Measurements from ENCODE around the gene AUTS2. TPM values are rescaled to one million over a fixed set of nuclear protein-coding genes. Genes with fewer than 3 reads are reported as not detected.

The AUTS2 gene
- total RNA-seq (2021) (42.1 and 44.3 TPM in 2 replicates), Bru-seq, nascent RNA (percentile 73 among the genes with signal in this experiment), BruChase-seq, experiment 1, labeled RNA remaining after a 2-hour chase (percentile 79 among the genes with signal in this experiment), BruChase-seq, experiment 2, labeled RNA remaining after a 6-hour chase (percentile 79 among the genes with signal in this experiment)
- long read RNA-seq, partial matches to known transcripts = 5 of 19 reads
- long read RNA-seq, other reads (novel, unspliced or antisense) = 12 of 19 reads

- intact Hi-C loops (cut with micrococcal nuclease; ENCODE audit: unreplicated experiment) = loop anchor here (5.0 kb wide), 1 partner anchor 239 kb away; no protein-coding TSS in a partner anchor
- H3K4me3 ChIP-seq (ENCODE audit: low read depth, low read length, poor library complexity, severe bottlenecking) = peak within 1 kb of the TSS; percentile 81
- no peaks in the 10 kb centered on the region for H3K27me3 ChIP-seq (replicated peaks; ENCODE audit: insufficient read depth, low read depth, low read length, poor library complexity)
- H3K36me3 ChIP-seq (ENCODE audit: insufficient read depth, low read length, poor library complexity, severe bottlenecking) = no peaks in the 10 kb centered on the region
- H3K27ac ChIP-seq (ENCODE audit: low read depth, low read length, poor library complexity, severe bottlenecking) = peak within 1 kb of the TSS; percentile 66
- DNase-seq (ENCODE audit: low spot score) = peak; percentile 97
- no peak for TF ChIP-seq CTCF (conservative IDR thresholded peaks at IDR 0.05; ENCODE audit: low read depth, low read length)
- TF ChIP-seq EZH2 (IDR thresholded peaks at IDR 0.05; ENCODE audit: borderline replicate concordance, low read depth, low read length, poor library complexity, severe bottlenecking) = no peak
- ChIA-PET CTCF (no interaction called here), POLR2A (ENCODE audit: low non-redundant PET) (interaction anchor here (0.6 kb wide), 1 partner anchor 227 kb away, joined by 4 read pairs; no protein-coding TSS in a partner anchor)
- H3K9me3 ChIP-seq (ENCODE audit: low read depth, low read length, poor library complexity, severe bottlenecking) = no peaks in the 10 kb centered on the region
- H3K4me1 ChIP-seq (ENCODE audit: insufficient read depth, low read length, poor library complexity, severe bottlenecking) = peaks cover 10% of the 10 kb centered on the region
- BruUV-seq (replicated peaks) = no TSS peak
Measured at GRCh38 chr7:69598081-69598486, at the start of gene AUTS2. Gene AUTS2, plus strand, starts transcription at chr7:69598475. Its CDS starts 1,179 bp downstream, at chr7:69599654.

GRCh38 chr7:69550991-69551390 lies 47.3 kb upstream of the AUTS2 start:
- H3K27ac ChIP-seq (ENCODE audit: low read depth, low read length, poor library complexity, severe bottlenecking) = no peak overlapping the region
- H3K9me3 ChIP-seq (ENCODE audit: low read depth, low read length, poor library complexity, severe bottlenecking) = no peaks in the 10 kb centered on the region
- no peaks in the 10 kb centered on the region for H3K4me1 ChIP-seq (ENCODE audit: insufficient read depth, low read length, poor library complexity, severe bottlenecking)
- no peak for DNase-seq (ENCODE audit: low spot score)
- no TSS peak for BruUV-seq (replicated peaks)
- H3K27me3 ChIP-seq (replicated peaks; ENCODE audit: insufficient read depth, low read depth, low read length, poor library complexity) = no peaks in the 10 kb centered on the region
- ChIA-PET POLR2A (ENCODE audit: low non-redundant PET) (interaction anchor here (0.6 kb wide), 1 partner anchor 330 kb away, joined by 3 read pairs; no protein-coding TSS in a partner anchor), CTCF (no interaction called here)
- no peak overlapping the region for H3K4me3 ChIP-seq (ENCODE audit: low read depth, low read length, poor library complexity, severe bottlenecking)
- intact Hi-C loops (cut with micrococcal nuclease; ENCODE audit: unreplicated experiment) = no loop called here
- no peaks in the 10 kb centered on the region for H3K36me3 ChIP-seq (ENCODE audit: insufficient read depth, low read length, poor library complexity, severe bottlenecking)
- no peak for TF ChIP-seq EZH2 (IDR thresholded peaks at IDR 0.05; ENCODE audit: borderline replicate concordance, low read depth, low read length, poor library complexity, severe bottlenecking)
- TF ChIP-seq CTCF (conservative IDR thresholded peaks at IDR 0.05; ENCODE audit: low read depth, low read length) = no peak

GRCh38 chr7:69553190-69553589 lies 45.1 kb upstream of the AUTS2 start:
- H3K4me3 ChIP-seq (ENCODE audit: low read depth, low read length, poor library complexity, severe bottlenecking) = no peak overlapping the region
- DNase-seq (ENCODE audit: low spot score) = no peak
- intact Hi-C loops (cut with micrococcal nuclease; ENCODE audit: unreplicated experiment) = no loop called here
- no peaks in the 10 kb centered on the region for H3K9me3 ChIP-seq (ENCODE audit: low read depth, low read length, poor library complexity, severe bottlenecking)
- TF ChIP-seq EZH2 (IDR thresholded peaks at IDR 0.05; ENCODE audit: borderline replicate concordance, low read depth, low read length, poor library complexity, severe bottlenecking) = no peak
- no peak for TF ChIP-seq CTCF (conservative IDR thresholded peaks at IDR 0.05; ENCODE audit: low read depth, low read length)
- no peaks in the 10 kb centered on the region for H3K4me1 ChIP-seq (ENCODE audit: insufficient read depth, low read length, poor library complexity, severe bottlenecking)
- CTCF ChIA-PET = no interaction called here
- no peaks in the 10 kb centered on the region for H3K36me3 ChIP-seq (ENCODE audit: insufficient read depth, low read length, poor library complexity, severe bottlenecking)
- H3K27ac ChIP-seq (ENCODE audit: low read depth, low read length, poor library complexity, severe bottlenecking) = no peak overlapping the region
- BruUV-seq (replicated peaks) = no TSS peak
- H3K27me3 ChIP-seq (replicated peaks; ENCODE audit: insufficient read depth, low read depth, low read length, poor library complexity) = no peaks in the 10 kb centered on the region
- POLR2A ChIA-PET (ENCODE audit: low non-redundant PET) = no interaction called here

Measured in A673 (cell line).